ENCODE measurements around the gene MMP10.
A peak's percentile ranks its signal among the peaks of the same experiment; 100 is the strongest.

MMP10 gene

GRCh38 chr11:102729849-102730815 is 50.3 kb downstream of the MMP10 start:
- intact Hi-C loops (cut with micrococcal nuclease), result loop anchor here (10.0 kb wide), 1 partner anchor 185 kb away; no protein-coding TSS in a partner anchor

GRCh38 chr11:102727890-102728289 is 52.5 kb downstream of the MMP10 start:
- Mint-ChIP-seq H3K9me3 (no peaks in the 10 kb centered on the region), H3K27ac (no peak overlapping the region), H3K27me3 (peaks cover 11% of the 10 kb centered on the region), H3K4me3 (no peak overlapping the region), H3K36me3 (ENCODE audit: low read depth) (no peaks in the 10 kb centered on the region), H3K4me1 (ENCODE audit: low read depth) (peaks cover 36% of the 10 kb centered on the region)
- intact Hi-C loops (cut with micrococcal nuclease), result no loop called here

More at GRCh38 chr11:102729849-102730815, 50.3 kb downstream of the MMP10 start:
- H3K27ac Mint-ChIP-seq, result peak overlapping the region; percentile 14
- peaks cover 29% of the 10 kb centered on the region for H3K4me1 Mint-ChIP-seq (ENCODE audit: low read depth)
- H3K9me3 Mint-ChIP-seq, result no peaks in the 10 kb centered on the region
- H3K27me3 Mint-ChIP-seq, result peaks cover 18% of the 10 kb centered on the region
- H3K4me3 Mint-ChIP-seq, result no peak overlapping the region
- H3K36me3 Mint-ChIP-seq (ENCODE audit: low read depth), result no peaks in the 10 kb centered on the region

GRCh38 chr11:102724904-102725500 is 55.4 kb downstream of the MMP10 start, which contains the start of gene MMP8:
Gene MMP8 (minus strand): TSS chr11:102724954. CDS start chr11:102724855, 99 bp downstream.
- no peak within 1 kb of the TSS for H3K4me3 Mint-ChIP-seq
- H3K4me1 Mint-ChIP-seq (ENCODE audit: low read depth), result peaks cover 53% of the 10 kb centered on the region
- intact Hi-C loops (cut with micrococcal nuclease), result no loop called here
- no peak within 1 kb of the TSS for H3K27ac Mint-ChIP-seq
- H3K36me3 Mint-ChIP-seq (ENCODE audit: low read depth), result no peaks in the 10 kb centered on the region
- peaks cover 3% of the 10 kb centered on the region for H3K27me3 Mint-ChIP-seq
- H3K9me3 Mint-ChIP-seq, result no peaks in the 10 kb centered on the region

- Mint-ChIP-seq H3K27me3 (peaks cover 12% of the 10 kb centered on the region), H3K4me1 (ENCODE audit: low read depth) (peaks cover 49% of the 10 kb centered on the region), H3K4me3 (no peak overlapping the region), H3K36me3 (ENCODE audit: low read depth) (no peaks in the 10 kb centered on the region), H3K9me3 (no peaks in the 10 kb centered on the region), H3K27ac (peak overlapping the region; percentile 50)
- intact Hi-C loops (cut with micrococcal nuclease), result no loop called here
These were observed 57.6 kb downstream of the MMP10 start for GRCh38 chr11:102722821-102723220.

All from dendritic cell treated with granulocyte-macrophage colony-stimulating factor and Interleukin-4, amounts not matched to agents 40 ng/mL and 50 ng/mL, for 4 days (primary cell).